HG03039 (cell line): Measurements from ENCODE around the gene NME9.

Source experiments
- ATAC-seq: cut with Tn5 transposase; IDR thresholded peaks from one replicate; pipeline ENCODE4 v1.9.1; 2021; ENCODE audit warnings: mild to moderate bottlenecking, moderate library complexity; ENCODE audit not compliant: unreplicated experiment

NME9 gene

DNA sequence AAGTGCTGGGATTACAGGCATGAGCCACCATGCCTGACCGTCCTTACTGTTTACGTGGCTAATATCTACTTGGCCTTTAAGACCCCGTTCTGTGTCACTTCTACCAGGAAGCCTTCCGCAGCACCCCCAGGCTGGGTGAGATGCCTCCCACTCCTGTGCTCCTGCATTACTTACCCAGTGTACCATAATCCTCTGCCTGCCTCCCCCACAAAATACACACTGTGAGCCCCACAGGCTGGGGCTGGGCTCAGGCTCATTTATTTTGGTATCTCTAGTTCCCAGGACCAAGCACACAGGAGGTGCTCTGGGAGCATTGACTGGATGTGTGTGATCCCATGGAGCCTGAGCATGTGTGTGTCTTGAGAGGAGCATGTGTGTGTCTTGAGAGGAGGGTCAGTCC, 33.7 kb upstream of the NME9 start:
- no peak for ATAC-seq

- no peak for ATAC-seq
Measured at GRCh38 chr3:138362538-138362937, 32.9 kb upstream of the NME9 start.

DNA sequence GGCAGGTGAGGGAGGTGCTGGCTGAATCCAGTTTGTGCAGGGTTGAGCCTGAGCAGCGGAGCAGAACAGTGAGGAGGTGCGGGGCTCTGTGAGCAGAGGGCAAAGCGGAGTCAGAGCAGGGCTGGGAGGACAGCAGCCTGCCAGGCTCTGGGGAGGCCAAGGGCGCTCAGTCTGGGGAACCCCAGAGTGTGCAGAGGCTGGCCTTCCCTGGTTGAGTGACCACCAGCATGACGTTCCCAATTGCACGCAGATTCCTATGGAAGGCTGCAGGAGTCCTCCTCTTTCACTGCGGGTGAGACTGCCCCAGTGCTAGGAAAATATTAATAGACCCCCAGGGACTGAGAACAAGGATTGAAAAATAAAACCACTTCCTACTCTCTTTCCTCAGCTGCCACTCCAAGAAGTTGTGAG, 31.9 kb upstream of the NME9 start:
- ATAC-seq, result no peak

- no peak for ATAC-seq
Measured at GRCh38 chr3:138360869-138361525, 31.3 kb upstream of the NME9 start.

DNA sequence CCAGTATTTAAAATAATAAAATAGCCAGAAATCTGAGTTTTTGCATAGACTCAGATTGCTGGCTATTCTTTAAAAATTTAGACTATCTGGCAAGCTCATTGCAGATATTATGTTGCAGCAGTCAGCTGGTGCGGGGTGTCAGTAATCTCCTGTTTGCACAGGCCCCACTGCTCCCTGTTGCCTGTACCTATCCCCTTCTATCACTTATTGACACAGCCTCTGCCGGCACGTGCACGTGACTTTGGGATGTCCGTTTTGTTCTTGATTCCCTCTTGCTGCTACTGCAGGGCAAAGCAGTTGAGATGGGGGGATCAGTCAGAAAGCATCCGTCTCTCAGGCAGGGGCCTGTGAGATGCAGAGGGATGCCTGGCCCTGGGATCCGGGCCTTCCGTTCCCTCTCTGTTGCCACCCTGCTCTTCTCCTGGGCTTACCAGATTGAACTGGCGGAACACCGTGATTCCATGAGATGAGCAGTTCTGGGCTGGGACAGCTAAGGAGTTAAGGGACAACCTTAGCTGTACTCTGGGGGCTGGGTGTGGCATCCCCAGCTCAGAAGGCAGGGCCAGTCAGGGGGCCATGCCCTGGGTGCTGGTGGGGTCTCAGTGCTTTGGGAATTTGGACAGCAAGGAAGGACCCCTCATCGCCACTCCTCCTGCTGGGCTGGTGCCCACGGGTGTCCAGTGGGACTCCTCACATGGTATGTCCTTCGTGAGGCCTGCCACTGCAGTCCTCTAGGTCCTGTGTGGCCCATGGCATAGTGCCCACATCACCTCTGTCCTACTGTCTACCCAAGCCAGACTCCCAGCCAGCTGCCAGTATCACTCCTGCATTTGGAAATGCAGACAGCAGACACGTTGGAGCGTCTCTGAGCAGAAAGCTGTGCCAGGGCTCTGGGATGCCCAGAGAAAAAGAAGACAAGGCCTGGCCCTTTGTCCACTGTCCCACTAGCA, 30.5 kb upstream of the NME9 start:
- ATAC-seq, result no peak

DNA sequence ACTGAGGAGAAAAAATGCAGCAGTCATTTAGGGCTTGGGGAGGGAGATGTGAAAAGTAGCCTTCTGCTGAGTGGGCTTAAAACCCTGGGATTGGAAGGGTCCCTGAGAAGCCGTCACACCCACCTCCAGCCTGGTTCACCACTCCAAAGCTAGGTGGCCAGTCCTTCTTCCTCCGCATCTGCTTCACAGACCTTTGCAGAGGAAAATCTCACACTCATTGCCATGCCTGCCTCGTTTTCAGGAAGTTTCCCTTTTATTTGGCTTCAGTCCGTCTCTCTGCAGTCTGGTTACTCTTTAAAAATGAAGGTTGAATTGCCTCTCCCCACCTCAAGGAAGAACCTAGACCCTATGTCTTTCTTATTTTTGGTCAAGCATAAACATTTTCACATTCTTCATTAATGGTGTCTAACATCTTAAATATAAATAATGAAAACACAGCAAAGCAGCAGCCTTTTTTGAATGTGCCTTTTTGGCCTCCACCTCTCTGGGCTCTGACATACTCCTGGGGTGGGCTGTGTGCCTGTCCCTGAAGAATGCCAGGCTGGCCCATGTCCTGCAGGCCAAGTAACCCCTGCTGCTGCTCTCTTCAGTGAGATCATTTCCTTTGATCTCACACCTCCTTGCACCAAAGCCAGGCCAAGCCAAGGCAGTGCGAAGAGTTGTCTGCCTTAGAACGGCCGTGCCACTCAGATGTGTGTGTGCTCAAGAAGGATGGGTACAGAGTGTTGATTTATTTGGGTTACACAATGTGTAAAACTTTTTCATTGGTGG, 29.7 kb upstream of the NME9 start:
- no peak for ATAC-seq

GRCh38 chr3:138356730-138357405, 27.2 kb upstream of the NME9 start:
- ATAC-seq, result no peak

DNA sequence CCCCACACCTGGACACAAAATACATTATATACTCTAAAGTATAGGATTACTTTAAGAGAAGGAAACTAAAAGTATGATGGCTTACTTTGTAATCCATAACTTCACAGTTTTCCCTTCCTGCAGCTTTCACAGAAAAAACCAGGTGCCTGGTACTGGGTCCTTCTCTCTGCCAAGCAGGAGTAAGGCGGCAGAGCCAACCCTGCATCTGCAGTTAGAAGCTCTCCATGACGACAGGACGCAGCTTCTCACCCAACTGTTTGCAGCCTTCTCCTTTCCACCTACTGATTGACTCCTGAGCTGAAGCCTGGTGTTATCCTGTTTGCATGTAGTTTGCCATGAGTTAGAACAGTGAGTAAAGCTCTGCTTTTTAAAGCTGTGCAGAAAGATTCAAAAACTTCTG, 25.4 kb upstream of the NME9 start:
- no peak for ATAC-seq

DNA sequence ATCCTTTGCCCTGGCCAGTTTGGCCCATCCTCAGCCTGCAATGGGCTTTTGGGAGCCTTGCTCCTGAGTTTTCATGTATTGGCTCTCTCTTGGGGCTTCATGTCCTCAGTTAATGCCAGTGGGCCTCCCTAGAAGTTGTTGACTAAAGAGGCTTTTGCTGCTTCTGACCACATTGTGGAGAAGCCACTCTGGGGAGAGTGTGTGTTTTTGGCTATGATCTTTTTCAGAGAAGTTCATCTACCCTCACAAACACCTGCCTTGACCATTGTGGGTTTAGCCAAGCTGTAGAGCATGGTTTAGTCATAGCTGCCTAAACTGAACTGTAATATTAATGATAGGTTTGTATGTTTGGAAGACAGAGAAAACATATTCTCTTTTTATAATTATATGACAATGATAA, 24.7 kb upstream of the NME9 start:
- no peak for ATAC-seq

- ATAC-seq, result no peak
Measured at GRCh38 chr3:138351916-138352550, 22.4 kb upstream of the NME9 start.

GRCh38 chr3:138351151-138351550, 21.5 kb upstream of the NME9 start:
- ATAC-seq, result no peak

DNA sequence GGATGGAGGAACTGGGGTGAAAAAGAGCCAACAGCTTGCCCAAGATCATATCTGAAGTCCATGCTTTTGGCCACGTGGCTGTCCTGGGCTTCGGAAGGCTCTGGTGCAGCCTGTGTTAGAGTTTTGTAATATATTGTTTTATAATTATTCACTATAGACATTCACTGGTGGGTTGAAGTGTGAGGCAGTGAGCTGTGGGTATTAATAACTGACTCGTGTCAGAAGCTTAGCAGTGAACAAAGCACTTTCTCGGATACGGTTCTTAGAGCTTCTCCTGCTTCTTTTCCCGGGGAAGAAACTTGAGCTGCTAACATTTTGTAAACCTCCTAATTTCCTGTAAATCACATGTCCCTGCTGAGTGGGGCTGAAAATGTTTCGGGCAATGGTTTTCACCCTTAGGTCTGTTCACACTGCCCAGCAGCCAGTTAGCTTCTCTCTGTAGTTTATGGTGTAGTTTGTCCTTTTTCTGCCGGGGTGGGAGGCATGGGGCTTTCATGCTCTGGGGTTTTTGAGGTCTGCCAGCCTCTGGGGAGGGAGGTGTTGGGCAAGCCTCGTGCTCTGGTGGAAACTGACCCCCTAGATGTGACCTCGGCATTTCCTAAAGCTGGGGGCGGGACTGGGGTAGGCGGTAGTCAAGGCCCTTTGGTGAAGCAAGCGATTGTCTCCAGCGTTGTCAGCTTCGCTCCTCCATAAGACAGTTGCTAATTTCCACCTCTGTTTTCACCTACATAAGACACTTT, 20.4 kb upstream of the NME9 start:
- no peak for ATAC-seq

DNA sequence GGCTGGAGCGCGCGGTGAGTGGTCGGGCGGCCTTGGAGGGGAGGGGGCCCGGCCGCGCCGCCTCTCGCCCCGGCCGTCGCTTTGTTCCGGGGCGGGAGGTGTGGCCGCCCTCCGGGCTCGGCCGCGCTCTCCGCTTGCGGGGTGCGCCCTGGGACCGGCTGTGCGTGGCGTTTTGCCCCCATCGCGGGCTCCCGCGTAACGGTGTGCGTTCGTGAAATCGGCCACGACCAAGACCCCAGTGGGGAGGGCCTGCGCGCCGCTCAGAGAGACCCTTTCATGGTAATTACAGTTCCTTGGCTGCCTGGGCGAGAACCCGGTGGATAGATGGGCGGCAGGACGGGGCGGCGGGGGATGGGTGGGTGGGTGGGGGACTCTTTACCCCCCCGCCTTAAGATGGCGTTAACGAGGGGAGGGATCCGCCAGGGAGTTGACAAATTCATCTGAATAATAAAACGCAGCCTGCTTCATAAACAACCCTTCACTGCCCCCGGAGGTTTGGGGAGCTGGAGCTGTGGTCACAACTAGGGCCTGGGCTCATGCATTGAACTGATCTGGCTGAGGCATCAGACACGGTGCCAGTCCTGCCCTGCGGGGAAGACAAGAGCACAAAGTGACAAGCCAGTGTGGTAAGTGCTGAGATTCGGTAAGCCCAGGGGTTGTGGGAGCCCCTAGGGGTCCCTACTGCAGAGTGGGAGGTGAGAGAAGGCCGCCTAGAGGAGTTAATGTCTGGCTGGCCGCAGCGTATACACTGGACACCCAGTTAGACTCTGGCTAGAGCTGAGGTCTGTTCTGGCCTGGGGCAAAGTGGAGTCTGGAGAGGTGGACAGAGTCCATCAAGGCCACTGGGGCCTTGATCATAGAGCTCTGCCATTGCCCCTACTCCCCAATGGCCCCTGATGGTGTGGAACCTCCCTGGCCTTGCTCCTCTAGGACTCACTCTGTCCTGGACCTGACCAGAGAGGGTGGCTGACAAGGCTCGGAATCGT, 19.4 kb upstream of the NME9 start:
- no peak for ATAC-seq

GRCh38 chr3:138347960-138348753, 18.5 kb upstream of the NME9 start, which contains the start of gene MRAS:
TSS of gene MRAS (plus strand) at chr3:138348579. CDS start at chr3:138372884, 24,305 bp downstream.
- no peak for ATAC-seq

DNA sequence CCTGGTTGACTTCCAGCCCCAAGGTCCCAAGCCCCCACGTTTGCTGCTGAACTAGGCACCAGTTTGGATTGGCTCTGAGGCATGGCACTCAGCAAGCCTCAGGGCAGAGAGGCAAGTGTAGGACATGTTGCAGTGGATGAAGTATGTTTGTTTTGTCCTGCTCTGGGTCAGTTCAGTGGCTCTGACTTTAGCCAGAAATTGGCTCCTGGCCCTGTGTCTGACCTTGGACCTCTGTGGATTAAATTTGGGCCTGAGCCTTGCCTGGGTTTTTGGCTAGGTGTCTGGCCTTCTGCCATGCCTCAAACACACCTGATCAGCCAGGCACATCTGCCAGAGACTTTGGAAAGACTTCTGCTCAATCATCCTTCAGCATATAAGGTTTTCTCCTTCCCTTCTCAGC, 15.1 kb upstream of the NME9 start:
- no peak for ATAC-seq

DNA sequence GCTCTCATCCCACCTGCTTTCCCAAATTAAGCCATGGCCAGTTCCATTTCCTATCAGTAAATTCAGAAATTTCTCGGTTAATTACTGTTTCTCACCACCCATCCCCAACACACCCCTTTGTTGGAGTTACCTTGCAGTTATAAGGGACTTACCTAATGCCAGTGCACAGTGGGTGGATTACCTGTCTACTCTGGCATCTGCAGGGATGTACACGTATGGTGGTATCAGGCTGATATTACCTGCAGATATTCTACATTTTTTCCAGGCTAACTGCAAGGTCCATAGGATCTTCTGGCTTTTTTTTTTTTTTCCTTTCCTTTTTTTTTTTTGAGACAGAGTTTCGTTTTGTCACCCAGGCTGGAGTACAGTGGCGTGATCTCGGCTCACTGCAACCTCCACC, 10.9 kb upstream of the NME9 start:
- ATAC-seq, result no peak

- no peak for ATAC-seq
Measured at GRCh38 chr3:138338811-138339210, 9.2 kb upstream of the NME9 start.

- no peak for ATAC-seq
Measured at GRCh38 chr3:138338244-138338643, 8.6 kb upstream of the NME9 start.
